Glutamatergic neuron (in vitro differentiated cells): Measurements from ENCODE around the gene OGFOD1. TPM values are rescaled to one million over a fixed set of nuclear protein-coding genes. Genes with fewer than 3 reads are reported as not detected.

Experiments
- DNase-seq: peaks from one replicate; pipeline ENCODE4 v3.0.0; 2022
- H3K27ac Mint-ChIP-seq: one replicate; pipeline ENCODE4 v1.8.0; 2020; ENCODE audit warnings: mild to moderate bottlenecking, mixed read lengths, inconsistent platforms; ENCODE audit not compliant: unreplicated experiment
- H3K27me3 Mint-ChIP-seq: one replicate; pipeline ENCODE4 v1.8.0; 2020; ENCODE audit warnings: mild to moderate bottlenecking, moderate library complexity, mixed read lengths, inconsistent platforms; ENCODE audit not compliant: unreplicated experiment
- H3K36me3 Mint-ChIP-seq: one replicate; pipeline ENCODE4 v1.8.0; 2020; ENCODE audit warnings: mild to moderate bottlenecking, mixed read lengths, inconsistent platforms; ENCODE audit not compliant: unreplicated experiment
- H3K4me1 Mint-ChIP-seq: one replicate; pipeline ENCODE4 v1.8.0; 2020; ENCODE audit warnings: mild to moderate bottlenecking, low read depth, mixed read lengths, inconsistent platforms; ENCODE audit not compliant: unreplicated experiment
- H3K4me3 Mint-ChIP-seq: one replicate; pipeline ENCODE4 v1.8.0; 2020; ENCODE audit warnings: mild to moderate bottlenecking, mixed read lengths, inconsistent platforms; ENCODE audit not compliant: unreplicated experiment
- H3K9me3 Mint-ChIP-seq: one replicate; pipeline ENCODE4 v1.8.0; 2020; ENCODE audit warnings: mild to moderate bottlenecking, moderate library complexity, mixed read lengths, inconsistent platforms; ENCODE audit not compliant: unreplicated experiment
- long read RNA-seq: library from polyadenylated mRNA; unstranded; transcript quantifications from one replicate; pipeline ENCODE4 v2.0.0, GENCODE V29; 2020; ENCODE audit not compliant: unreplicated experiment
- total RNA-seq: library from RNA; stranded (reverse); fragmentation: NEBNext Ultra II Directional; extraction: Animal tissue kit (Norgen Biotek cat#: 25700); gene quantifications from one replicate; pipeline ENCODE4 v1.2.1, GENCODE V29; 2021; ENCODE audit not compliant: unreplicated experiment
- TF ChIP-seq, protein P1 (sequence below): fragments of 200-600 bp; sonication (generic); IDR thresholded peaks from one replicate; pipeline ENCODE4 v1.5.0; 2021; ENCODE audit not compliant: partially characterized antibody, unreplicated experiment

Gene OGFOD1
- 45.6 TPM for total RNA-seq
- long read RNA-seq, full-length matches to known transcripts, result 18 of 24 reads
- long read RNA-seq, partial matches to known transcripts, result 4 of 24 reads
- long read RNA-seq, other reads (novel, unspliced or antisense), result 2 of 24 reads

DNA sequence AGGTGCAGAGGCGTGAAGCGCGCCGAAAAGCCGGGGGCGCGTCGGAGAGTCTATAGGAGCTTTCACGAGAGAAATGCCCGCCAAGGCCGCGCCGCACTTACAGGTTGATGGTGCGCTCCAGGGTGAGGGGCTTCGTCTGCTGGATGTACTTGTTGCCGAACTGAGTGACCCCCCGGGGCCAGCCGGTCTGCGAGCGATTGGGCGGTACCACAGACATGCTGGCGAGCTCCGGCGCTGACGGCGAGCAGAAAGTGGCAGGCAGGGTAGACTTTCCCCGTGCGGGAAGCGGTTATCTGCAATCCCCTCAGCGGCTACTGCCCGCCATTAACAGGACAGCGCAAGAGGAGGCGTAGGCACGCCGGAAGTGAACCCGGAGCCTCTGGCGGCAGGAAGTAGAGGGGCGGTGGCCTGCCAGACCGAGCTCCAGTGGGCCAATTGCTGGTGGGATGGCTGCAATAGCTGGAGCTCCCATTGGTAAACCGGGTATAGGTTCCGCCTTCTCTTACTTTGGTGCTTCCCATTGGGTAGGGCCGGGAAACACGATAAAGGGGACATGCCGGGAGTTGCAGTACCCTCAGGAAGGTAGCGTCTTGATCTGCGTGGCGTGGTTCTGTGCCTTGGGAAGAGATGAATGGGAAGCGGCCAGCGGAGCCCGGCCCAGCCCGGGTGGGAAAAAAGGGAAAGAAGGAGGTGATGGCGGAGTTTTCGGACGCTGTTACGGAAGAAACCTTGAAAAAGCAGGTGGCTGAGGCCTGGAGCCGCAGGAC lies at the start of gene OGFOD1, which contains the start of gene NUDT21:
TSS of gene OGFOD1 (plus strand) at position 569 of the 767 bp plus-strand sequence. CDS start at position 628, 59 bp downstream.
TSS of gene NUDT21 (minus strand) at position 347 of the 767 bp plus-strand sequence. CDS start at position 217, 130 bp downstream.
- Mint-ChIP-seq H3K36me3 (no peaks in the 10 kb centered on the region), H3K4me3 (peak within 1 kb of the TSS; percentile 100), H3K9me3 (peaks cover 4% of the 10 kb centered on the region), H3K27me3 (peaks cover 2% of the 10 kb centered on the region), H3K27ac (peak within 1 kb of the TSS; percentile 99), H3K4me1 (peaks cover 11% of the 10 kb centered on the region)
- peak; percentile 91 for DNase-seq
- TF ChIP-seq, protein P1, sequence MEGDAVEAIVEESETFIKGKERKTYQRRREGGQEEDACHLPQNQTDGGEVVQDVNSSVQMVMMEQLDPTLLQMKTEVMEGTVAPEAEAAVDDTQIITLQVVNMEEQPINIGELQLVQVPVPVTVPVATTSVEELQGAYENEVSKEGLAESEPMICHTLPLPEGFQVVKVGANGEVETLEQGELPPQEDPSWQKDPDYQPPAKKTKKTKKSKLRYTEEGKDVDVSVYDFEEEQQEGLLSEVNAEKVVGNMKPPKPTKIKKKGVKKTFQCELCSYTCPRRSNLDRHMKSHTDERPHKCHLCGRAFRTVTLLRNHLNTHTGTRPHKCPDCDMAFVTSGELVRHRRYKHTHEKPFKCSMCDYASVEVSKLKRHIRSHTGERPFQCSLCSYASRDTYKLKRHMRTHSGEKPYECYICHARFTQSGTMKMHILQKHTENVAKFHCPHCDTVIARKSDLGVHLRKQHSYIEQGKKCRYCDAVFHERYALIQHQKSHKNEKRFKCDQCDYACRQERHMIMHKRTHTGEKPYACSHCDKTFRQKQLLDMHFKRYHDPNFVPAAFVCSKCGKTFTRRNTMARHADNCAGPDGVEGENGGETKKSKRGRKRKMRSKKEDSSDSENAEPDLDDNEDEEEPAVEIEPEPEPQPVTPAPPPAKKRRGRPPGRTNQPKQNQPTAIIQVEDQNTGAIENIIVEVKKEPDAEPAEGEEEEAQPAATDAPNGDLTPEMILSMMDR, result peak; percentile 18

DNA sequence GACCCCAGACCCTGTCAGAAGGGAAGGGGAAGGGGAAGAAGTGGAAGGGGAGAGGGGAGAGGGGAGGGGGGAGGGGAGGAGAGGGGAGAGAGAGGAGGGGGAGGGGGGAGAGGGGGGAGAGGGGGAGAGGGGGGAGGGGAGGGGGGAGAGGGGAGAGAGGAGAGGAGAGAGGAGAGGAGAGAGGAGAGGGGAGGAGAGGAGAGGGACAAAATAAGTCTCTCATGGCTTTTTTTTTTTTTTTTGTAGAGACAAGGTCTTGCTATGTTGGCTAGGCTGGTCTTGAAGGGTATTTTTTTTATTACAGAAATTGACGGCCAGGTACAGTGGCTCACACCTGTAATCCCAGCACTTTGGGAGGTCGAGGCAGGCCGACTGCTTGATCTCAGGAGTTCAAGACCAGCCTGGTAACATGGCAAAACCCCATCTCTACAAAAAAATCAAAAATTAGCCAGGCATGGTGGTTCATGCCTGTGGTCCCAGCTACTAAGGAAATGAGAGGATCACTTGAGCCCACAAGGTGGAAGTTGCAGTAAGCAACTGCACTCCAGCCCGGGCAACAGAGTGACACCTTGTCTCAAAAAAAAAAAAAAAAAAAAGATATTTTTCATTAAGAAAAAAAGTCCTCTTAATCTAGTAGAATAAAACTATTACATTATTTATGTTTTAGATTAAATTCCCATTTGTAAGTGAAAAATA lies 45.2 kb upstream of the OGFOD1 start:
- Mint-ChIP-seq H3K27ac (no peak overlapping the region), H3K4me1 (peaks cover 2% of the 10 kb centered on the region), H3K36me3 (no peaks in the 10 kb centered on the region), H3K4me3 (no peak overlapping the region), H3K9me3 (no peaks in the 10 kb centered on the region), H3K27me3 (peaks cover 3% of the 10 kb centered on the region)
- TF ChIP-seq, protein P1, result no peak
- DNase-seq, result no peak

DNA sequence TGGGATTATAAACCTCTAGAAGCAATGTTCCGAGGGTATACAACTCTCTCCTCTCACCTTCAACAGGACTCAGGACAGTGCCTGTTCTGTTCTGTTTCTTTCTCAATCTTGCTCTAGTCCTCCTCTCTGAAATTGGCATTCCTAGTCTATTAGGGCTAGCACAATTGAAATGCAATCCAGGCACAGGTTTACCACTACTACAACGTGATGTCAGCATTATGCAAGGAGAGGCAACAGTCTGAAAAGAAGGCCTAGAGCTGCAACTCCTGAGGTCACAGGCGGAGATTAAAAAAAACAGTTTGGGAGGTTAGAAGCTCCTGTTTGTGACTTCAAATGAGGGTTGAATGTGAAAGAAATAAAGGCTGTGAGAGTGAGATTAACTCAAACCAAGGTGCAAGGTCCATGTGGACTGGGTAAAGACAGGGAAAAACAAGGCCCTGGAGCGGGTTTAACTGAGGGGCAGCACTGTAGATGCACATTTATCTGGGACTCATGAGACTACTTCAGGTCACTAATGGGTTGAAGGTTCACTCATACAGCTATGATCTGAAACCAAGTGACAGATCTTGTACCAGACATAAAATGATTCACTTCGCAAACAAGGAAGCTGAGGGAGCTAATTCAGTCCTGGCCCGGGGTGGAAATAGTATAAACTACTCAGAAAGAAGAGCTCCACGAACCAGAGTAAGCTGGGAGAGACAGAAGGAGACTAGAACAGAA lies 42.8 kb upstream of the OGFOD1 start:
- no peaks in the 10 kb centered on the region for H3K4me1 Mint-ChIP-seq
- TF ChIP-seq, protein P1, result no peak
- peaks cover 5% of the 10 kb centered on the region for H3K27me3 Mint-ChIP-seq

DNA sequence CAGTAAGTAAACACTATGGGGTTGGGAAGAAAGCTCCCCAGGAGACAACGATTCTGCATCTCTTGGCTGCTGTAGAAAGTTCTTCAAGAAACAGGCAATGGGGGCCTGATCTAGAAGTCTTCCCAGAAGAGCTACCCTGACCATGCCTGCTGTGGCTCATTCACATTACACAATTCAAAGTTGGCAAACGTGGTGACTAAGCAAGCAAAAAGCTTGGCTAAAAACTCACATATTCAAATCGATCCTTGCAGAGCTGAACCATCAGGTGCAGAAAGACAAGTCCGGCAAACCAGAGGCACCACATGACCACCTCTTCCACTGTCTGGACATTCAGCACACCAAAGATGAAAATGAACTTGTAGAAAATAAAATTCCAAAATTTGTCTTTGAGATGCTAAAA lies 42.2 kb upstream of the OGFOD1 start:
- no peak for DNase-seq
- no peaks in the 10 kb centered on the region for H3K9me3 Mint-ChIP-seq
- H3K27me3 Mint-ChIP-seq, result peaks cover 5% of the 10 kb centered on the region
- TF ChIP-seq, protein P1, result no peak
- H3K4me3 Mint-ChIP-seq, result no peak overlapping the region
- H3K27ac Mint-ChIP-seq, result no peak overlapping the region
- no peaks in the 10 kb centered on the region for H3K36me3 Mint-ChIP-seq
- H3K4me1 Mint-ChIP-seq, result no peaks in the 10 kb centered on the region

More for the DNA sequence above, 42.8 kb upstream of the OGFOD1 start:
- no peak overlapping the region for H3K27ac Mint-ChIP-seq
- DNase-seq, result no peak
- H3K9me3 Mint-ChIP-seq, result no peaks in the 10 kb centered on the region
- H3K4me3 Mint-ChIP-seq, result no peak overlapping the region
- no peaks in the 10 kb centered on the region for H3K36me3 Mint-ChIP-seq
